Ectodermal cell (in vitro differentiated cells): ENCODE measurements around the gene KDSR.

ENCODE experiments used
- H3K27ac ChIP-seq: 2 replicates; pipeline ENCODE4 v1.7.0; 2013; ENCODE audit warnings: mild to moderate bottlenecking, low read depth, low read length; ENCODE audit not compliant: insufficient read depth, poor library complexity, severe bottlenecking
- H3K27me3 ChIP-seq: 2 replicates; pipeline ENCODE4 v1.7.0; 2013; ENCODE audit warnings: mild to moderate bottlenecking, low read length; ENCODE audit not compliant: insufficient read depth, control insufficient read depth, poor library complexity, severe bottlenecking
- H3K36me3 ChIP-seq: one replicate; pipeline ENCODE4 v1.7.0; 2013; ENCODE audit warnings: low read length; ENCODE audit not compliant: control insufficient read depth, insufficient read depth
- H3K4me1 ChIP-seq: one replicate; pipeline ENCODE4 v1.7.0; 2013; ENCODE audit warnings: low read length; ENCODE audit not compliant: control insufficient read depth, insufficient read depth
- H3K4me3 ChIP-seq: 2 replicates; pipeline ENCODE4 v1.7.0; 2013; ENCODE audit warnings: low read depth, low read length, control low read depth; ENCODE audit not compliant: insufficient read depth
- H3K9me3 ChIP-seq: 2 replicates; pipeline ENCODE4 v1.7.0; 2013; ENCODE audit warnings: mild to moderate bottlenecking, low read length, moderate library complexity; ENCODE audit not compliant: control insufficient read depth
- WGBS, 2 experiments: methylation state at CpG; one replicate each; pipeline ENCODE4 v1.1.7; 2013; ENCODE audit warnings: missing lambda C conversion rate in 2 of 2; 5-methylcytosine and 5-hydroxymethylcytosine counted together

The KDSR gene

GRCh38 chr18:63307551-63308200 lies 59.3 kb downstream of the KDSR start:
- Histone ChIP-seq H3K27ac (no peak overlapping the region), H3K9me3 (no peaks in the 10 kb centered on the region), H3K4me1 (peaks cover 3% of the 10 kb centered on the region), H3K36me3 (no peaks in the 10 kb centered on the region), H3K4me3 (no peak overlapping the region), H3K27me3 (no peaks in the 10 kb centered on the region)
- 78 to 80% methylated on average over 2 of the region's 2 CpGs for whole genome bisulfite sequencing, 2 experiments

DNA sequence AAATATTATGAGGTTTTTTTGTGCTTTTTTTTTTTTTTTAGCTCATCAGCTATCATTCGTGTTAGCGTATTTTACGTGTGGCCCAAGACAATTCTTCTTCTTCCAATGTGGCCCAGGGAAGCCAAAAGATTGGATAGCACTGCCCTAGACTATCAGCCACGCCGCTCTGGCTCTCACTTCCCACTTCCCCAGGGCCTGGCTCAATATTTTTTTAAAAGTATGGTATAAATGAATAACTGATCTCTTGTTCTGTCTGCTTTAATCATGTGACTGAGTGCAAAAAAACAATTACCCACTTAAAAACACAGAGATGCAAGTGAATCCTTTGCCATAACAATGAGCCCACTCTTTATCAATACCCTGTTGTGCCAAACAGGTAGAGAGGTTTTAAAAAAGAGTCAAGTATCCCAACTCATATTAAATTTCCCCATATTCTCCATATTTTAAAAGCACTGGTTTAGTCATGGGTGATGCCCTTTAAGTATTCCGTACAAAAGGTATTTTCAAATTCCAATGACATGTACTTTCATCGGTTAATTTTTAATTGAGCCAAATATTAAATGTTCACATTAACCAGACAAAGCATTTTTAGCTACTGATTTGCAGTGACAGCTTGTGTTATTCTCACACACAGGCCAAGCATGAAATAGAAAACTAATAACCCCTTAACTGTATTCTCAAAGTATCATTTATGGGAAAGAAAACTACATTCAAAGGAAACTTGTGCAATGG lies 60.0 kb downstream of the KDSR start:
- Histone ChIP-seq H3K9me3 (no peaks in the 10 kb centered on the region), H3K36me3 (no peaks in the 10 kb centered on the region), H3K27me3 (no peaks in the 10 kb centered on the region), H3K27ac (no peak overlapping the region), H3K4me1 (peaks cover 3% of the 10 kb centered on the region), H3K4me3 (no peak overlapping the region)
- 94 to 95% methylated on average over 6 to 7 of the region's 7 CpGs for WGBS, 2 experiments

DNA sequence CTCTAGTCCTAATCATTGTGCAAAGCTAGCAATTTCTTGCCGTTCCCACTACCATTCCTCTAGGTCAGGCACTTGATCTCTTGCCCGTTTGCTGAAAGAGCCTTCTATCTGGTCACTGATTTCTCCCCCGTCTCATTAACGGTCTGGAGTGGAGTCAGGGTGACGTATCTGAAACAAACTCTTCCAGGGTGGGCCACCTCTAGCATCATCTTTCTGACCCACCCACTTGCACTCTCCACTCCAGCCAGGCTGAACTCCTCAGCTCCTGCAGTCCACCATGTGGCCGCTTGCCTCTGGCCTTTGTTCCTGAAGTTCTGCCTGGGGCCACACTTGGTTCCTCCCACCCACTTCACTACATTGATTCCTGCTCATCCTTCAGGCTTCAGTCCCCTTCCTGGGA lies 60.8 kb downstream of the KDSR start:
- no peaks in the 10 kb centered on the region for H3K27me3 ChIP-seq
- H3K4me3 ChIP-seq: no peak overlapping the region
- peaks cover 3% of the 10 kb centered on the region for H3K4me1 ChIP-seq
- no peaks in the 10 kb centered on the region for H3K36me3 ChIP-seq
- 93% methylated on average over 6 of the region's 6 CpGs for WGBS, 2 experiments
- no peak overlapping the region for H3K27ac ChIP-seq
- no peaks in the 10 kb centered on the region for H3K9me3 ChIP-seq

DNA sequence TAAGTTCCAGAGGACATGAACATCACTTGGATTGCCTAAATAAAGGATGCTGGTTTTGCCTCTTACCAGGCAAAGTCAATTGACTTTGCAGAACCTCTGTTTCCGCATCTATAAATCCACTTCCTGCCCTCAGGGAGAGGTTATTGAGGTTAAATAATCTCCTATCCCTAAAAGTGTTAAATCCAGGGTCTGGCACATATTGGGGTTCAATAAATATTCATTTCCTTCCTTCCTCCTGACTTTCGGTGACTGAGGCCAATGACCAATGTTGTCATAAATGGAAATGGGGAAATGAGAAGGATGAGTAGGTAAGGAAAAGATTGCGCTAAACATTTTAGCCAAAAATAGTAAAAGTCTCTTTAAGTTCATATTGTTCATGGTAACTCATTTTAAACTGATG lies 63.5 kb downstream of the KDSR start:
- H3K36me3 ChIP-seq: no peaks in the 10 kb centered on the region
- WGBS, 2 experiments: 80 to 97% methylated on average over 1 to 3 of the region's 3 CpGs
- H3K4me1 ChIP-seq: peaks cover 3% of the 10 kb centered on the region
- no peak overlapping the region for H3K27ac ChIP-seq
- H3K9me3 ChIP-seq: no peaks in the 10 kb centered on the region
- H3K27me3 ChIP-seq: no peaks in the 10 kb centered on the region
- H3K4me3 ChIP-seq: no peak overlapping the region

DNA sequence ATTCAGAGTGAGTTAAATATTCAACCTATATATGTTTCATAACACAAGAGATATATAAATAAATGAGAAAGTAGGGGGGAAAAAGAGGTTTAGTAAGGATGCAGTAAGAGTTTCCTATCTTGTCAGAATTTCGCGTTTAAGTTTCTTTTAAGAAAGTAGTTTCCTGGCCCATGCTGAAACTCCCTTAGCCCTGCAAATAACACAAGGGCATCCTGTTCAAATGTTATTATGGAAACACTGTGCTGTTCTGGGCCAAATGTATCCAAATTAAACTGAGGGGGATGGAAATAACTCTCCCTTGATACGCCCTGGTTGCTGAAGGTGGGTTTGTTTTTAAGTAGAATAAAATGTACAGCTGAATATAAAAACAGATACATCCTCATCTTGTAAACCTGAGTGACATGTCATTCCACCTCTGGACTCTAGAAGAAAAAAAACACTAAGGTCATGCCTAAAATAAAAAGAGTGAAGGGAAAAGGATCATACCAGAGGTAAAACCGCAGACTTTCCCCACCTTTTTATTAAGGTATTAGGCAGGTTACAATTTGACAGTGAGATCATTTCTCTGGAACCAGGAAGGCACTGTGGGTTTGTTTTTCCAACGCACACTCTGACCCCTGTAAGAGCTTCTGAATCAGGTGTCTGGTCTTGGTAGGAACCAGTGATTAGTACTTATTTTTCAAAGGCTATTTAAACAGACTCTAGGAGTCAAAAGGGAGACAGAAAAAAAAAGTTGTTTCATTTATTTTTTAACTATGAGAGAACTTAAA lies 64.2 kb downstream of the KDSR start:
- H3K4me3 ChIP-seq: no peak overlapping the region
- no peaks in the 10 kb centered on the region for H3K27me3 ChIP-seq
- 93 to 94% methylated on average over 4 to 5 of the region's 5 CpGs for WGBS, 2 experiments

DNA sequence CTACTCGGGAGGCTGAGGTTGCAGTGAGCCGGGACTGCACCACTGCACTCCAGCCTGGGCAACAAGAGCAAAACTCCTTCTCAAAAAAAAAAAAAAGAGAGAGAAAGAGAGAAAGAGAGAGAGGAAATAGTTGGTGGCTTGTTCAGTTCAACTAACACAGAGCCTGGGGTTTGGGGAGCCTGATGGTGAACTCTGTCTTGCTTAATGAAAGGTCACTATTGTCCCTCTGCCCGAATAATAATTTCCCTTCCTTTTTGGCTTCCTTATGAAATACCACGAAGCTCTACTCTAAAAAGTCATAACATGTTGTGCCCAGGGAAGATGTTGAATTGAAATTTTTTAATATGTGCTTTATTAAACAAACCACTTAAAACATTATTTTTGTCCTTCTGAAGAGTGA lies 64.8 kb downstream of the KDSR start:
- Histone ChIP-seq H3K27ac (no peak overlapping the region), H3K4me1 (no peaks in the 10 kb centered on the region), H3K9me3 (no peaks in the 10 kb centered on the region), H3K27me3 (no peaks in the 10 kb centered on the region), H3K4me3 (no peak overlapping the region), H3K36me3 (no peaks in the 10 kb centered on the region)
- WGBS, 2 experiments: 89 to 93% methylated on average over 3 to 4 of the region's 4 CpGs

More for the DNA sequence above, 64.2 kb downstream of the KDSR start:
- Histone ChIP-seq H3K9me3 (no peaks in the 10 kb centered on the region), H3K36me3 (no peaks in the 10 kb centered on the region), H3K27ac (no peak overlapping the region), H3K4me1 (peaks cover 3% of the 10 kb centered on the region)

GRCh38 chr18:63301434-63301833 lies 65.6 kb downstream of the KDSR start:
- H3K4me3 ChIP-seq: no peak overlapping the region
- H3K9me3 ChIP-seq: no peaks in the 10 kb centered on the region
- no peaks in the 10 kb centered on the region for H3K4me1 ChIP-seq
- 89 to 91% methylated on average over 9 of the region's 9 CpGs for WGBS, 2 experiments
- H3K36me3 ChIP-seq: no peaks in the 10 kb centered on the region
- no peaks in the 10 kb centered on the region for H3K27me3 ChIP-seq
- no peak overlapping the region for H3K27ac ChIP-seq

- Histone ChIP-seq H3K4me3 (no peak overlapping the region), H3K27me3 (no peaks in the 10 kb centered on the region), H3K9me3 (no peaks in the 10 kb centered on the region), H3K4me1 (no peaks in the 10 kb centered on the region), H3K27ac (no peak overlapping the region), H3K36me3 (no peaks in the 10 kb centered on the region)
- 83 to 91% methylated on average over 2 to 3 of the region's 5 CpGs for WGBS, 2 experiments
These were observed 66.9 kb downstream of the KDSR start for GRCh38 chr18:63299837-63300745.

GRCh38 chr18:63298400-63299365 lies 68.3 kb downstream of the KDSR start:
- Histone ChIP-seq H3K4me1 (no peaks in the 10 kb centered on the region), H3K27ac (no peak overlapping the region), H3K9me3 (no peaks in the 10 kb centered on the region), H3K36me3 (no peaks in the 10 kb centered on the region), H3K4me3 (no peak overlapping the region), H3K27me3 (no peaks in the 10 kb centered on the region)
- WGBS, 2 experiments: 86 to 89% methylated on average over 9 of the region's 9 CpGs
